BJ (cell line): Measurements from ENCODE around the gene TPRA1. TPM values are rescaled to one million over a fixed set of nuclear protein-coding genes. Genes with fewer than 3 reads are reported as not detected.

Experiments used
- CTCF ChIA-PET: fragments of 350-600 bp; formaldehyde crosslinking; extraction: SDS; loops from one replicate; lab custom pipeline; 2021; ENCODE audit warnings: antibody characterized with exemption, inconsistent platforms; lab: Yijun Ruan, JAX
- POLR2A ChIA-PET: fragments of 300-600 bp; sonication (Branson Sonifier 250); formaldehyde crosslinking; extraction: SDS; loops from one replicate; lab custom pipeline; 2021; ENCODE audit warnings: antibody characterized with exemption; lab: Charles Lee
- DNase-seq: peaks from one replicate; pipeline ENCODE4 v3.0.0-alpha.2; 2011; ENCODE audit warnings: low read depth
- H3K27me3 ChIP-seq: 2 replicates; pipeline ENCODE4 v1.6.0; 2011; ENCODE audit warnings: low read length; ENCODE audit not compliant: control insufficient read depth, insufficient read depth
- H3K36me3 ChIP-seq: 2 replicates; pipeline ENCODE4 v1.5.1; 2011; ENCODE audit warnings: low read length; ENCODE audit not compliant: control insufficient read depth, insufficient read depth
- H3K4me3 ChIP-seq: 2 replicates; pipeline ENCODE4 v1.5.1; 2011; ENCODE audit warnings: low read depth, mild to moderate bottlenecking, control low read depth, low read length
- CTCF ChIP-seq: IDR thresholded peaks from 2 replicates; pipeline ENCODE4 v1.5.1; 2011; ENCODE audit warnings: low read depth, mild to moderate bottlenecking, control low read depth, inconsistent platforms, low read length, moderate library complexity; ENCODE audit not compliant: insufficient read depth
- polyA plus RNA-seq: library from polyadenylated mRNA; depleted of rRNA; stranded (reverse); fragments of >200 nt; gene quantifications from 2 replicates; pipeline ENCODE4 v1.2.3, GENCODE V29; 2011

Gene TPRA1
- polyA plus RNA-seq, 1 experiment, result 72.2 TPM

GRCh38 chr3:127616836-127617605 is 26.5 kb upstream of the TPRA1 start:
- Histone ChIP-seq H3K36me3 (peaks cover 6% of the 10 kb centered on the region), H3K4me3 (no peak overlapping the region), H3K27me3 (no peaks in the 10 kb centered on the region)
- DNase-seq, result no peak
- no peak for TF ChIP-seq CTCF
- ChIA-PET CTCF (no interaction called here), POLR2A (no interaction called here)

- ChIA-PET CTCF (no interaction called here), POLR2A (no interaction called here)
- no peak overlapping the region for H3K4me3 ChIP-seq
- no peak for TF ChIP-seq CTCF
- H3K27me3 ChIP-seq, result no peaks in the 10 kb centered on the region
- peaks cover 5% of the 10 kb centered on the region for H3K36me3 ChIP-seq
- no peak for DNase-seq
Observed at GRCh38 chr3:127615631-127616305, 25.2 kb upstream of the TPRA1 start.

GRCh38 chr3:127614928-127615589 is 24.5 kb upstream of the TPRA1 start:
- POLR2A ChIA-PET, result interaction anchor here (0.5 kb wide), 1 partner anchor 1366 kb away, joined by 9 read pairs; no protein-coding TSS in a partner anchor
- DNase-seq, result no peak
- CTCF ChIA-PET, result interaction anchor here (1.3 kb wide), 1 partner anchor 19 kb away, joined by 3 read pairs; no protein-coding TSS in a partner anchor
- no peak for TF ChIP-seq CTCF
- H3K27me3 ChIP-seq, result no peaks in the 10 kb centered on the region
- H3K36me3 ChIP-seq, result peaks cover 4% of the 10 kb centered on the region; the same call in 1 of the 2 replicates
- H3K4me3 ChIP-seq, result no peak overlapping the region

- Histone ChIP-seq H3K4me3 (no peak overlapping the region), H3K27me3 (no peaks in the 10 kb centered on the region), H3K36me3 (peaks cover 3% of the 10 kb centered on the region)
- CTCF ChIA-PET, result no interaction called here
- no peak for DNase-seq
- no peak for TF ChIP-seq CTCF
- POLR2A ChIA-PET, result no interaction called here
Observed at GRCh38 chr3:127613406-127613805, 22.9 kb upstream of the TPRA1 start.

GRCh38 chr3:127612966-127613365 is 22.4 kb upstream of the TPRA1 start:
- no peak overlapping the region for H3K4me3 ChIP-seq
- ChIA-PET POLR2A (no interaction called here), CTCF (no interaction called here)
- peaks cover 3% of the 10 kb centered on the region for H3K36me3 ChIP-seq
- no peak for DNase-seq
- TF ChIP-seq CTCF, result no peak
- H3K27me3 ChIP-seq, result no peaks in the 10 kb centered on the region
